ENCODE results near the gene FBXW2. TPM values are rescaled to one million over a fixed set of nuclear protein-coding genes. Genes with fewer than 3 reads are reported as not detected.

The FBXW2 gene
- total RNA-seq, 2 donors from 2014 or later: 63.2 to 77.1 TPM

GRCh38 chr9:120745278-120745677 is 47.9 kb downstream of the FBXW2 start:
- Mint-ChIP-seq H3K4me1 (peaks cover 7% of the 10 kb centered on the region), H3K9me3 (peaks cover 22% of the 10 kb centered on the region), H3K4me3 (no peak overlapping the region), H3K27me3 (ENCODE audit: insufficient read depth) (no peaks in the 10 kb centered on the region), H3K36me3 (ENCODE audit: low read depth) (peaks cover 9% of the 10 kb centered on the region), H3K27ac (no peak overlapping the region)
- peaks cover 12% of the 10 kb centered on the region for H3K9me3 ChIP-seq (ENCODE audit: control insufficient read depth, low read length)
- H3K36me3 ChIP-seq (ENCODE audit: control insufficient read depth, insufficient read depth, low read length): no peaks in the 10 kb centered on the region
- WGBS, 2 experiments (ENCODE audit: insufficient coverage in 1 of 2, insufficient read length in 1 of 2): 95% methylated on average over 6 of the region's 6 CpGs
- H3K27ac ChIP-seq (ENCODE audit: low read depth, low read length): no peak overlapping the region
- H3K9ac ChIP-seq (ENCODE audit: extremely low read depth, low read length, poor library complexity, severe bottlenecking): no peak overlapping the region
- TF ChIP-seq CTCF (conservative IDR thresholded peaks at IDR 0.05): no peak
- no peaks in the 10 kb centered on the region for H3K27me3 ChIP-seq (ENCODE audit: control insufficient read depth, insufficient read depth, low read length, poor library complexity, severe bottlenecking)
- no peaks in the 10 kb centered on the region for H3K4me1 ChIP-seq (ENCODE audit: control insufficient read depth, insufficient read depth, low read length)
- no peak for DNase-seq
- no peak overlapping the region for H3K4me3 ChIP-seq (ENCODE audit: low read length)

- Mint-ChIP-seq H3K27ac (no peak overlapping the region), H3K36me3 (ENCODE audit: low read depth) (peaks cover 9% of the 10 kb centered on the region), H3K4me3 (no peak overlapping the region), H3K27me3 (ENCODE audit: insufficient read depth) (peaks cover 2% of the 10 kb centered on the region), H3K9me3 (peaks cover 21% of the 10 kb centered on the region), H3K4me1 (peaks cover 3% of the 10 kb centered on the region)
- H3K4me1 ChIP-seq (ENCODE audit: control insufficient read depth, insufficient read depth, low read length): no peaks in the 10 kb centered on the region
- TF ChIP-seq CTCF (conservative IDR thresholded peaks at IDR 0.05): peak; percentile 83
- H3K36me3 ChIP-seq (ENCODE audit: control insufficient read depth, insufficient read depth, low read length): no peaks in the 10 kb centered on the region
- H3K9me3 ChIP-seq (ENCODE audit: control insufficient read depth, low read length): peaks cover 11% of the 10 kb centered on the region
- H3K27me3 ChIP-seq (ENCODE audit: control insufficient read depth, insufficient read depth, low read length, poor library complexity, severe bottlenecking): no peaks in the 10 kb centered on the region
- no peak overlapping the region for H3K27ac ChIP-seq (ENCODE audit: low read depth, low read length)
- no peak for DNase-seq
- H3K9ac ChIP-seq (ENCODE audit: extremely low read depth, low read length, poor library complexity, severe bottlenecking): no peak overlapping the region
- 89 to 91% methylated on average over 4 to 6 of the region's 6 CpGs for WGBS, 2 experiments (ENCODE audit: insufficient coverage in 1 of 2, insufficient read length in 1 of 2)
- H3K4me3 ChIP-seq (ENCODE audit: low read length): no peak overlapping the region
Observed at GRCh38 chr9:120742951-120743416, 50.2 kb downstream of the FBXW2 start.

DNA sequence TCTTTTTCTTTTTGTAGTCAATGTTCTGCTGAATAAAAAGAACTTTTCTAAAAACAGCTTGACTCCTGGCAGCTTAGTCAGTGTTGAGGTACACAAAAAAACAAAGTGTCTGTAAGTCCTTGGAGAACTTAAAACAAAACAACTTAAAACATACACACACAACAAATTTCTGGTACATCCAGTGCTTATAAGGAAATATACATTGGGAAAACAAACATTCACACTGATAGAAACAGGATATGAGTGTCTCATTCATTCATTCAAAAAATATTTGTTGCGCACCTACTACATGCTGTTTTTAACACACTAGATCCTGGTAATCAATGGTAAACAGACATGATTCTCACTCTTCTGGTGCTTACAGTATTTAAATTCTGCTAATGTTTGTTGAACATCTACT is 51.5 kb downstream of the FBXW2 start:
- H3K9me3 Mint-ChIP-seq: peaks cover 10% of the 10 kb centered on the region
- Histone ChIP-seq H3K9ac (ENCODE audit: extremely low read depth, low read length, poor library complexity, severe bottlenecking) (no peak overlapping the region), H3K27ac (ENCODE audit: low read depth, low read length) (no peak overlapping the region), H3K4me3 (ENCODE audit: low read length) (no peak overlapping the region), H3K27me3 (ENCODE audit: control insufficient read depth, insufficient read depth, low read length, poor library complexity, severe bottlenecking) (no peaks in the 10 kb centered on the region), H3K36me3 (ENCODE audit: control insufficient read depth, insufficient read depth, low read length) (no peaks in the 10 kb centered on the region), H3K4me1 (ENCODE audit: control insufficient read depth, insufficient read depth, low read length) (no peaks in the 10 kb centered on the region), H3K9me3 (ENCODE audit: control insufficient read depth, low read length) (peaks cover 7% of the 10 kb centered on the region)
- H3K27ac Mint-ChIP-seq: no peak overlapping the region
- H3K36me3 Mint-ChIP-seq (ENCODE audit: low read depth): peaks cover 2% of the 10 kb centered on the region
- H3K4me3 Mint-ChIP-seq: no peak overlapping the region
- no peak for TF ChIP-seq CTCF (conservative IDR thresholded peaks at IDR 0.05)
- H3K4me1 Mint-ChIP-seq: peaks cover 1% of the 10 kb centered on the region
- WGBS, 2 experiments (ENCODE audit: insufficient coverage in 1 of 2, insufficient read length in 1 of 2): 96 to 100% methylated on average over 1 of the region's 1 CpG
- H3K27me3 Mint-ChIP-seq (ENCODE audit: insufficient read depth): peaks cover 2% of the 10 kb centered on the region
- no peak for DNase-seq

Measured in endodermal cell (in vitro differentiated cells).